Endothelial cell of umbilical vein (primary cell): Measurements from ENCODE around the gene DNAH9. TPM values are rescaled to one million over a fixed set of nuclear protein-coding genes. Genes with fewer than 3 reads are reported as not detected.

Source experiments
- BruUV-seq: library from RNA; stranded (reverse); fragments of 400-500 nt; replicated peaks from 2 replicates; lab custom pipeline; 2021; lab: Mats Ljungman, UMichigan
- CTCF ChIA-PET: fragments of 300-600, 350-600 bp; sonication (Branson Sonifier 250); formaldehyde crosslinking; loops from one replicate; lab custom pipeline; 2021; ENCODE audit warnings: antibody characterized with exemption, inconsistent platforms; lab: Charles Lee
- POLR2A ChIA-PET: fragments of 300-600, 350-600 bp; sonication (Branson Sonifier 250); formaldehyde crosslinking; loops from one replicate; lab custom pipeline; 2021; ENCODE audit warnings: antibody characterized with exemption, inconsistent platforms; lab: Charles Lee
- DNase-seq: peaks from one replicate; pipeline ENCODE4 v3.0.0-alpha.2; 2011; ENCODE audit warnings: low read depth, low spot score
- FAIRE-seq: peaks from 2 replicates; lab custom pipeline; 2011; peaks lifted over from hg19 to GRCh38; lab: Jason Lieb, UNC
- H2AFZ ChIP-seq: 2 replicates; pipeline ENCODE4 v1.6.0; 2012; ENCODE audit warnings: low read depth, low read length, control low read depth, inconsistent platforms
- H3K27ac ChIP-seq: 2 replicates; pipeline ENCODE4 v1.5.1; 2011; ENCODE audit warnings: low read depth, mild to moderate bottlenecking, control low read depth, low read length, moderate library complexity; ENCODE audit not compliant: insufficient read depth
- H3K27me3 ChIP-seq, 2 experiments: 2 replicates each; pipeline versions ENCODE4 v1.6.0 to v1.6.1; 2011; ENCODE audit warnings: low read length in 2 of 2, mixed read lengths in 1 of 2; ENCODE audit not compliant: control insufficient read depth in 2 of 2, insufficient read depth in 2 of 2
- H3K36me3 ChIP-seq, 2 experiments: 2 replicates in 1 of 2; 3 replicates in 1 of 2; pipeline ENCODE4 v1.5.1; 2011; ENCODE audit warnings: low read length in 2 of 2, mild to moderate bottlenecking in 1 of 2, moderate library complexity in 1 of 2; ENCODE audit not compliant: control insufficient read depth in 2 of 2, insufficient read depth in 2 of 2; ENCODE audit errors: extremely low read depth in 1 of 2
- H3K4me1 ChIP-seq: 3 replicates; pipeline ENCODE4 v1.5.1; 2011; ENCODE audit warnings: mild to moderate bottlenecking, low read length; ENCODE audit not compliant: control insufficient read depth, insufficient read depth; ENCODE audit errors: extremely low read depth
- H3K4me2 ChIP-seq: 2 replicates; pipeline ENCODE4 v1.6.1; 2011; ENCODE audit warnings: low read length, control low read depth, mixed read lengths; ENCODE audit not compliant: insufficient read depth
- H3K4me3 ChIP-seq, 3 experiments: fragments of 200-600 bp in 1 of 3; sonication (generic), shearing (Covaris generic) in 1 of 3; replicated peaks in 1 of 3; 2 replicates each; pipeline ENCODE4 v1.5.1; 2011 to 2016; ENCODE audit warnings: control low read depth in 3 of 3, low read length in 3 of 3, mild to moderate bottlenecking in 2 of 3, inconsistent platforms in 1 of 3, low read depth in 1 of 3, moderate library complexity in 1 of 3; ENCODE audit not compliant: insufficient read depth in 1 of 3
- H3K79me2 ChIP-seq: 2 replicates; pipeline ENCODE4 v1.6.0; 2012; ENCODE audit warnings: low read length, inconsistent platforms; ENCODE audit not compliant: control insufficient read depth, insufficient read depth
- H3K9ac ChIP-seq: replicated peaks from 2 replicates; pipeline ENCODE3; 2011; ENCODE audit warnings: low read length, control low read depth; ENCODE audit not compliant: insufficient read depth; ENCODE audit errors: extremely low read depth
- H3K9me1 ChIP-seq: replicated peaks from 3 replicates; pipeline ENCODE4 v1.6.0; 2011; ENCODE audit warnings: mild to moderate bottlenecking, low read length; ENCODE audit not compliant: control insufficient read depth, insufficient read depth; ENCODE audit errors: extremely low read depth
- H3K9me3 ChIP-seq: replicated peaks from 2 replicates; pipeline ENCODE4 v1.5.1; 2012; ENCODE audit warnings: low read length, inconsistent platforms; ENCODE audit not compliant: control insufficient read depth, insufficient read depth
- H4K20me1 ChIP-seq: replicated peaks from 2 replicates; pipeline ENCODE3; 2011; ENCODE audit warnings: mild to moderate bottlenecking, low read length; ENCODE audit not compliant: control insufficient read depth, insufficient read depth; ENCODE audit errors: extremely low read depth
- CTCF ChIP-seq, 2 donors: IDR thresholded peaks; 1 replicate in 1 of 2; 2 replicates in 1 of 2; pipeline ENCODE4 v1.5.1; 2011; ENCODE audit warnings: low read length in 2 of 2, mild to moderate bottlenecking in 2 of 2, moderate library complexity in 2 of 2, control low read depth in 1 of 2, inconsistent platforms in 1 of 2, low read depth in 1 of 2; ENCODE audit not compliant: insufficient read depth in 1 of 2; ENCODE audit errors: extremely low read depth in 1 of 2
- EZH2 ChIP-seq: IDR thresholded peaks from 2 replicates; pipeline ENCODE4 v1.6.1; 2012; ENCODE audit warnings: borderline replicate concordance, low read depth, mild to moderate bottlenecking, moderate library complexity, low read length, inconsistent platforms; ENCODE audit not compliant: severe bottlenecking
- FOS ChIP-seq: IDR thresholded peaks from 2 replicates; pipeline ENCODE4 v1.6.1; 2011; ENCODE audit warnings: mild to moderate bottlenecking, low read length, moderate library complexity, borderline replicate concordance; ENCODE audit not compliant: insufficient read depth
- GATA2 ChIP-seq: IDR thresholded peaks from 2 replicates; pipeline ENCODE4 v1.7.0; 2011; ENCODE audit warnings: low read depth, mild to moderate bottlenecking, moderate library complexity, mixed read lengths, low read length; ENCODE audit not compliant: insufficient read length, insufficient read depth
- JUN ChIP-seq: IDR thresholded peaks from 2 replicates; pipeline ENCODE4 v1.6.1; 2011; ENCODE audit warnings: borderline replicate concordance, low read depth; ENCODE audit not compliant: insufficient read length, insufficient read depth
- MAX ChIP-seq: IDR thresholded peaks from 2 replicates; pipeline ENCODE4 v1.6.1; 2011; ENCODE audit not compliant: insufficient read depth, insufficient read length
- MYC ChIP-seq: IDR thresholded peaks from one replicate; pipeline ENCODE4 v1.6.1; 2011; ENCODE audit warnings: mild to moderate bottlenecking, low read depth, low read length
- POLR2A ChIP-seq: IDR thresholded peaks from 2 replicates; pipeline ENCODE4 v1.6.1; 2012; ENCODE audit warnings: low read depth, mild to moderate bottlenecking, control low read depth, low read length
- POLR2AphosphoS5 ChIP-seq: IDR thresholded peaks from 2 replicates; pipeline ENCODE4 v1.6.1; 2012; ENCODE audit warnings: low read depth, mild to moderate bottlenecking, control low read depth, low read length, moderate library complexity; ENCODE audit not compliant: insufficient read depth
- dilution Hi-C: fragments of 300-500 bp; cut with MboI; formaldehyde crosslinking; loops from one replicate; pipeline ENCODE4 v1.15.0; 2019; ENCODE audit warnings: low sequenced_read_pairs; ENCODE audit not compliant: extremely low pct_ligation_motif_present
- intact Hi-C: fragments of 100-400 bp; cut with micrococcal nuclease; formaldehyde crosslinking; loops from one replicate; pipeline ENCODE4 v1.10.0; 2022
- polyA plus RNA-seq, 4 experiments: library from polyadenylated mRNA; depleted of rRNA in 3 of 4; stranded (reverse) in 3 of 4; unstranded in 1 of 4; fragments of >200 nt; gene quantifications; 2 replicates each; pipeline versions ENCODE4 v1.2.1 to v1.2.3, GENCODE V29; 2011 to 2012; ENCODE audit warnings: missing spikeins in 1 of 4
- total RNA-seq: library from RNA; stranded (reverse); gene quantifications from 2 replicates; pipeline ENCODE4 v1.2.3, GENCODE V29; 2021

Gene DNAH9
- total and polyA plus RNA-seq, 2 donors (not counting 3 experiments of a cell fraction or from before 2014, with no cell fraction given) = not detected

- CTCF ChIA-PET = interaction anchor here (1.0 kb wide), 1 partner anchor 1004 kb away, joined by 3 read pairs; no protein-coding TSS in a partner anchor
- no peak for FAIRE-seq
These were observed 282.4 kb downstream of the DNAH9 start for GRCh38 chr17:11880714-11881113.

More at GRCh38 chr17:11880714-11881113, 282.4 kb downstream of the DNAH9 start:
- no peaks in the 10 kb centered on the region for H3K4me1 ChIP-seq
- no peak overlapping the region for H3K4me3 ChIP-seq
- no peaks in the 10 kb centered on the region for H4K20me1 ChIP-seq
- no peak overlapping the region for H3K9ac ChIP-seq
- dilution Hi-C loops = no loop called here
- TF ChIP-seq EZH2 = no peak
- no peak for TF ChIP-seq POLR2AphosphoS5
- no peak for TF ChIP-seq MYC
- TF ChIP-seq CTCF (IDR thresholded peaks at IDR 0.05; ENCODE audit: extremely low read depth in 1 of 2, insufficient read depth in 1 of 2, low read depth in 1 of 2, low read length in 2 of 2) = no peak
- no peak for TF ChIP-seq GATA2
- no peak for TF ChIP-seq JUN
- TF ChIP-seq MAX = no peak
- no peak for TF ChIP-seq FOS
- TF ChIP-seq POLR2A = no peak
- intact Hi-C loops = no loop called here
- no peak overlapping the region for H2AFZ ChIP-seq
- POLR2A ChIA-PET = no interaction called here
- H3K9me3 ChIP-seq = no peaks in the 10 kb centered on the region
- no TSS peak for BruUV-seq
- no peak for DNase-seq
- no peaks in the 10 kb centered on the region for H3K79me2 ChIP-seq
- no peak overlapping the region for H3K27ac ChIP-seq
- no peaks in the 10 kb centered on the region for H3K36me3 ChIP-seq
- H3K9me1 ChIP-seq = no peaks in the 10 kb centered on the region
- H3K4me2 ChIP-seq = no peak overlapping the region
- no peaks in the 10 kb centered on the region for H3K27me3 ChIP-seq
